ENCODE results near the gene RTKN2.
A peak's percentile ranks its signal among the peaks of the same experiment; 100 is the strongest.

Gene RTKN2

GRCh38 chr10:62230344-62231121 is 38.1 kb downstream of the RTKN2 start:
- DNase-seq (no peak), ATAC-seq (replicated peaks) (no peak)
- peaks cover 2 to 10% of the 10 kb centered on the region in 2 donors for H3K4me1 Mint-ChIP-seq
- H3K4me3 Mint-ChIP-seq, result no peak overlapping the region
- H3K27me3 Mint-ChIP-seq, result no peaks in the 10 kb centered on the region
- H3K36me3 Mint-ChIP-seq, result peaks cover 1 to 4% of the 10 kb centered on the region in 2 donors
- H3K9me3 Mint-ChIP-seq, result no peaks in the 10 kb centered on the region
- no peak overlapping the region for H3K27ac Mint-ChIP-seq

DNA sequence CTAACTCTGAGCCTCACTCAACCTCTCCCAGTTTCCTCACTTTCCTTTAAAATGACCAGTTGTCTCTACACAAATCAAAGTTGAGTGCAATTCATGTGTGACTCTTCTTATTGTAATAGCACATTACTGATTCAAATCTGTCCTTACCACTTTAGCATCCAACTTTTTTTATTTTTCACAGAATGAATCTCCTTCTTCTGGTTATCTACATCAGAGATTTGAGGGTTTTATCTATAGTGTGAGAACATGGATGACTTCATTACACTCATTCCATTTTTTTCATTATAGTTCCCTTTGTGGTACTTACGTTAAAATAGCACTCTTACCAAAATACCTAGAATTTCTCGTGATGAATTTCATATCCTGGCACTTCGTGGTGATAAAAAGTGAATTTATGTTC is 43.3 kb downstream of the RTKN2 start:
- ATAC-seq (replicated peaks) (no peak), DNase-seq (no peak)
- Mint-ChIP-seq H3K9me3 (no peaks in the 10 kb centered on the region), H3K36me3 (no peaks in the 10 kb centered on the region), H3K27me3 (no peaks in the 10 kb centered on the region), H3K4me1 (no peaks in the 10 kb centered on the region), H3K4me3 (no peak overlapping the region), H3K27ac (no peak overlapping the region)

- H3K4me1 Mint-ChIP-seq, result no peaks in the 10 kb centered on the region
- DNase-seq, result no peak
These were observed 44.0 kb downstream of the RTKN2 start for GRCh38 chr10:62224606-62225005.

DNA sequence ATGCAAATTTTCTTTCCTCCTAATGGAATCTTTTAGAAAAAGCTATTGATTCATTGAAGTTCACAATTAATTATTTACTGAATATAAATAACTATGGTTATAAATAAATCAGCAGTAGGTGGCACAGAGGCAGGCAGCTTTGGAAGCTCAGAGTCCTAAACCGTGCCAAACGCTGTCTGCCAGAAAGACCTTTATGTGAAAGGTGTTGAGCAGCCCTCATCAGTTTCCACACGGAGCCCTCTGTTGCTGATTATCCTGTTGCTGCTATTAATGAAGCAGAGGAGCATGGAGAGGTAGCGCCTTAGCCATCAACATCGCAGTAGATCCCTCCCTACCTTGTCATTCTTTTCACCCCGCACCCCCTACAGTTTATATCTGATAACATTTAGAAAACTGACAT is 51.0 kb downstream of the RTKN2 start:
- Mint-ChIP-seq H3K9me3 (no peaks in the 10 kb centered on the region), H3K27me3 (no peaks in the 10 kb centered on the region), H3K4me3 (no peak overlapping the region), H3K27ac (no peak overlapping the region), H3K4me1 (peaks cover 0 to 4% of the 10 kb centered on the region in 2 donors), H3K36me3 (no peaks in the 10 kb centered on the region)
- DNase-seq (no peak), ATAC-seq (replicated peaks) (no peak)

More at GRCh38 chr10:62224606-62225005, 44.0 kb downstream of the RTKN2 start:
- H3K27ac Mint-ChIP-seq, result no peak overlapping the region
- no peak for ATAC-seq (replicated peaks)
- no peaks in the 10 kb centered on the region for H3K27me3 Mint-ChIP-seq
- H3K4me3 Mint-ChIP-seq, result no peak overlapping the region
- no peaks in the 10 kb centered on the region for H3K9me3 Mint-ChIP-seq
- no peaks in the 10 kb centered on the region for H3K36me3 Mint-ChIP-seq

GRCh38 chr10:62214364-62214874 is 54.2 kb downstream of the RTKN2 start:
- ATAC-seq (replicated peaks) (no peak), DNase-seq (no peak)
- H3K27me3 Mint-ChIP-seq, result no peaks in the 10 kb centered on the region
- H3K4me1 Mint-ChIP-seq, result peaks cover 0 to 4% of the 10 kb centered on the region in 2 donors
- no peak overlapping the region for H3K27ac Mint-ChIP-seq
- H3K4me3 Mint-ChIP-seq, result no peak overlapping the region
- H3K36me3 Mint-ChIP-seq, result no peaks in the 10 kb centered on the region
- no peaks in the 10 kb centered on the region for H3K9me3 Mint-ChIP-seq

GRCh38 chr10:62205750-62206399 is 62.8 kb downstream of the RTKN2 start:
- Mint-ChIP-seq H3K4me1 (peaks cover 2 to 12% of the 10 kb centered on the region in 2 donors), H3K9me3 (no peaks in the 10 kb centered on the region), H3K36me3 (no peaks in the 10 kb centered on the region), H3K27ac (no peak overlapping the region), H3K27me3 (no peaks in the 10 kb centered on the region), H3K4me3 (no peak overlapping the region)
- ATAC-seq (replicated peaks) (no peak), DNase-seq (no peak)

GRCh38 chr10:62199584-62199983 is 69.1 kb downstream of the RTKN2 start:
- Mint-ChIP-seq H3K36me3 (no peaks in the 10 kb centered on the region), H3K4me3 (no peak overlapping the region), H3K4me1 (peaks cover 5 to 15% of the 10 kb centered on the region in 2 donors), H3K27me3 (no peaks in the 10 kb centered on the region), H3K27ac (no peak overlapping the region), H3K9me3 (peaks cover 0 to 2% of the 10 kb centered on the region in 2 donors)
- DNase-seq (no peak), ATAC-seq (replicated peaks) (peak; percentile 52 to 55)

DNA sequence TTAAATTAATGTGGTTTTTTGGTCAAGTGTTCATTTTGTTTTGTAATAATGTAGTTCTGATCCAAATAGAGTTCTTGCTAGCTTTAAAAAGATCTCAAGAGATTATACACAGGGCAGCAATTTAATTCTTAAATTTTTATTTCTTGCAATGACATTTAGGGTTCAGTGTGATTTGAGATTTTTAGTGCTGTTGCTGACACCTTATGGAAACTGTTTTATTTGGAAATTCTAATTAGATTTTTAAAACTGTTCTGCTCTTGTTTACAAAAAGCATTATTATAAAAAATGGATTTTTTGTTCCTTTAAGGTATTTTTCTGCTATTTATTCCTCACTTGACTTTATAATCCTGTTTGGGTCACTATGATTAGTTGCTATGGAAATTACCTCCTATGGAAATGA is 72.1 kb downstream of the RTKN2 start:
- Mint-ChIP-seq H3K27me3 (no peaks in the 10 kb centered on the region), H3K36me3 (no peaks in the 10 kb centered on the region), H3K9me3 (peaks cover 0 to 2% of the 10 kb centered on the region in 2 donors), H3K4me3 (no peak overlapping the region), H3K4me1 (peaks cover 8 to 9% of the 10 kb centered on the region in 2 donors), H3K27ac (no peak overlapping the region)
- ATAC-seq (replicated peaks), result no peak
- DNase-seq, result no peak

DNA sequence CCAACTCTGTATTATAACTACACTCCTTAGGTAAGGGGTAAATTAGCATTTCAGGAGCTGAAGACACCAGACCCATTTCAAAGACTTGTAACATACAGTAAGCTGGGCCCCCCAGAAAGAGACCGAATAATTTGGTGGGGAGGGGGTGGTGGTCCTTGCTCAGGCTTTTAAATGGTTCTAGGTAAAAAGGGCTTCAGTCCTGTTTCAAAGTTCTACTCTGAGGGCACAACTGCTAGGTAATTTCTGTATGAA is 73.0 kb downstream of the RTKN2 start:
- Mint-ChIP-seq H3K27me3 (no peaks in the 10 kb centered on the region), H3K36me3 (no peaks in the 10 kb centered on the region), H3K9me3 (peaks cover 0 to 2% of the 10 kb centered on the region in 2 donors), H3K4me3 (no peak overlapping the region), H3K4me1 (peaks cover 8 to 9% of the 10 kb centered on the region in 2 donors), H3K27ac (peak overlapping the region; percentile 21)
- ATAC-seq (replicated peaks), result no peak
- DNase-seq, result no peak

GRCh38 chr10:62194924-62195674 is 73.5 kb downstream of the RTKN2 start:
- ATAC-seq (replicated peaks) (no peak), DNase-seq (no peak)
- Mint-ChIP-seq H3K4me3 (no peak overlapping the region), H3K27ac (peak overlapping the region; percentile 21), H3K4me1 (peaks cover 8 to 9% of the 10 kb centered on the region in 2 donors), H3K36me3 (no peaks in the 10 kb centered on the region), H3K9me3 (peaks cover 0 to 2% of the 10 kb centered on the region in 2 donors), H3K27me3 (no peaks in the 10 kb centered on the region)

- peaks cover under 1 to 3% of the 10 kb centered on the region in 2 donors for H3K9me3 Mint-ChIP-seq
- H3K27me3 Mint-ChIP-seq, result no peaks in the 10 kb centered on the region
- peaks cover 8 to 12% of the 10 kb centered on the region in 2 donors for H3K4me1 Mint-ChIP-seq
- ATAC-seq (replicated peaks), result no peak
- H3K27ac Mint-ChIP-seq, result no peak overlapping the region
- DNase-seq, result no peak
- peaks cover under 1% of the 10 kb centered on the region in 2 donors for H3K36me3 Mint-ChIP-seq
- H3K4me3 Mint-ChIP-seq, result no peak overlapping the region
These were observed 75.2 kb downstream of the RTKN2 start for GRCh38 chr10:62193479-62193878.

DNA sequence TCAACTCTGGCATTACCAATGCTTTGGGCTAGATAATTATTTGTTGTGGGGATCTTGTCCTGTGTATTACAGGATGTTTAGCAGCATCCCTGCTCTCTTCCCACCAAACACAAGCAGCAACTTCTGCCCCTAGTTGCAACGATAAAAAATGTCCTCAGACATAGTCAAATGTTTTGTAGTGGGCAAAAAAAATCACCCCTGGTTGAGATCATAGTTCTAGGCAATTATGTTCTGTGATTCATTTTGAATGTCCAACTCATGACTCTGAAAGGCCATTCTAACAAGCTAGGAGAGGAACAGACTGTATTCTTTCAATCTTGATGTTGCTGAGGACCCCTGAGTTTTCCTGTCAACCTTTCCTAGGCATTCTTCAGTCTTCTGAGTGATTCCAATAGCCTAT is 79.5 kb downstream of the RTKN2 start:
- Mint-ChIP-seq H3K36me3 (peaks cover 3 to 4% of the 10 kb centered on the region in 2 donors), H3K4me1 (peaks cover 21 to 37% of the 10 kb centered on the region in 2 donors), H3K27ac (peak overlapping the region; percentile 31), H3K4me3 (no peak overlapping the region), H3K9me3 (peaks cover 2 to 4% of the 10 kb centered on the region in 2 donors), H3K27me3 (no peaks in the 10 kb centered on the region)
- no peak for ATAC-seq (replicated peaks)
- no peak for DNase-seq

GRCh38 chr10:62188021-62188616 is 80.5 kb downstream of the RTKN2 start:
- DNase-seq (no peak), ATAC-seq (replicated peaks) (peak; percentile 74 to 80)
- no peaks in the 10 kb centered on the region for H3K27me3 Mint-ChIP-seq
- peak overlapping the region; percentile 80 for H3K27ac Mint-ChIP-seq
- peaks cover 2 to 4% of the 10 kb centered on the region in 2 donors for H3K9me3 Mint-ChIP-seq
- H3K36me3 Mint-ChIP-seq, result peaks cover 3 to 4% of the 10 kb centered on the region in 2 donors
- H3K4me1 Mint-ChIP-seq, result peaks cover 23 to 46% of the 10 kb centered on the region in 2 donors
- H3K4me3 Mint-ChIP-seq, result no peak overlapping the region

DNA sequence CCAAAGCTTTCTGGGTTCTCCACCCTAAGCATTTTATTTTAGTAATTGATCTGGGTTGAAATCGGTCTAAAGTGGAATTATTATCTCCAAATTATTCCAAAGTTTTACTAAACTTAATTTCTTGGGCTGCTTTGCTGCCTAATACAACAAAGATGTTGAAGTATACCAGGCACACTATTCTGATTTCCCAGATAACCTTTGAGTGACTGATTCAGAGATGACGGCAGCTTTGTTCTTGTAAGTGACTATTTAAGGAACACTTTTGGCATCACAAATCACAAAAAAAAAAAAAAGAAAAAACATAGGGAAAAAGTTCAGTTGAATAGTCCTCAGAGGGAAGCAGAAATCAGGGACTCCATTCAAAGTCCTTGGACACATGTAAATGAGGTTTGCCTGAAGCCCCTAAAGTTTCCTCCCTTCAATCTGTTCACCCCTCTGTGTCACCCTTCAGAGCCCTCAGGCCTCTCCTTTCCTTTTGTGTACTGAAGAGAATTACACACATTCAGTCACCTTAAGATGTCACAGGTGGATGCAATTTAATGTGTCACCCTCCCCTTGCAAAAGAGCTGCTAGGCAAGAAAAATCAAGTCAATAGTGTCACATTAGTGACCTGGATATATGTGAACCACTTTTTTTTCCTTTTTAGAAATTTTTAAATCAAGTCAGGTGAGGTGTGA is 81.5 kb downstream of the RTKN2 start:
- no peaks in the 10 kb centered on the region for H3K27me3 Mint-ChIP-seq
- peaks cover 22 to 51% of the 10 kb centered on the region in 2 donors for H3K4me1 Mint-ChIP-seq
- peaks cover 2 to 4% of the 10 kb centered on the region in 2 donors for H3K9me3 Mint-ChIP-seq
- ATAC-seq (replicated peaks) (no peak), DNase-seq (no peak)
- H3K4me3 Mint-ChIP-seq, result no peak overlapping the region
- H3K36me3 Mint-ChIP-seq, result peaks cover 3 to 4% of the 10 kb centered on the region in 2 donors
- peak overlapping the region; percentile 62 for H3K27ac Mint-ChIP-seq
